ENCODE data around the gene WDR89.

The WDR89 gene

GRCh38 chr14:63670692-63671091, 29.0 kb upstream of the WDR89 start:
- Histone ChIP-seq H4K8ac (ENCODE audit: low read depth, low read length) (no peak overlapping the region), H3K4me3 (ENCODE audit: low read depth, low read length) (no peak overlapping the region), H3K4me1 (ENCODE audit: control insufficient read depth in 1 of 2, insufficient read depth in 2 of 2, low read length in 2 of 2) (peaks cover 4 to 5% of the 10 kb centered on the region in 2 experiments), H3K27me3 (ENCODE audit: insufficient read depth, low read length) (no peaks in the 10 kb centered on the region), H3K14ac (ENCODE audit: low read length) (no peak overlapping the region), H2BK12ac (ENCODE audit: low read length) (no peak overlapping the region), H2BK120ac (ENCODE audit: insufficient read depth, low read length, poor library complexity) (no peak overlapping the region), H3K4ac (ENCODE audit: low read depth, low read length) (no peak overlapping the region), H2AK5ac (ENCODE audit: low read length) (no peak overlapping the region), H3K18ac (ENCODE audit: low read length) (no peak overlapping the region), H3K79me1 (ENCODE audit: low read length) (peaks cover 2% of the 10 kb centered on the region), H3K23ac (ENCODE audit: low read length) (no peak overlapping the region), H2AFZ (ENCODE audit: insufficient read depth, low read length, poor library complexity) (no peak overlapping the region), H3K4me2 (ENCODE audit: low read length) (no peak overlapping the region), H3K36me3 (ENCODE audit: control insufficient read depth in 1 of 2, insufficient read depth in 2 of 2, low read length in 2 of 2) (no peaks in the 10 kb centered on the region), H4K12ac (ENCODE audit: low read depth, low read length) (no peak overlapping the region), H3K79me2 (ENCODE audit: control insufficient read depth, insufficient read depth, low read length, poor library complexity) (no peaks in the 10 kb centered on the region), H4K91ac (ENCODE audit: low read depth, low read length) (no peak overlapping the region), H3K9ac (ENCODE audit: low read length) (no peak overlapping the region), H2BK5ac (ENCODE audit: low read depth, low read length, poor library complexity) (no peak overlapping the region), H3K27ac (ENCODE audit: low read depth, low read length) (no peak overlapping the region), H3K9me3 (ENCODE audit: insufficient read depth, low read depth, low read length) (no peaks in the 10 kb centered on the region)
- no peak for DNase-seq

- no peak overlapping the region for H3K23ac ChIP-seq (ENCODE audit: low read length)
- no peak overlapping the region for H4K12ac ChIP-seq (ENCODE audit: low read depth, low read length)
- H2BK120ac ChIP-seq (ENCODE audit: insufficient read depth, low read length, poor library complexity) = no peak overlapping the region
- no CpG with 5 or more reads among the region's 1 CpG for WGBS (ENCODE audit: extremely low coverage, insufficient coverage, insufficient read length)
- H3K27me3 ChIP-seq (ENCODE audit: insufficient read depth, low read length) = no peaks in the 10 kb centered on the region
- no peaks in the 10 kb centered on the region for H3K79me1 ChIP-seq (ENCODE audit: low read length)
- DNase-seq = peak; percentile 53 to 93
- H3K9me3 ChIP-seq (ENCODE audit: insufficient read depth, low read depth, low read length) = peaks cover 11% of the 10 kb centered on the region
- no peak overlapping the region for H2BK12ac ChIP-seq (ENCODE audit: low read length)
- H3K4me3 ChIP-seq (ENCODE audit: low read depth, low read length) = no peak overlapping the region
- no peaks in the 10 kb centered on the region for H3K79me2 ChIP-seq (ENCODE audit: control insufficient read depth, insufficient read depth, low read length, poor library complexity)
- H2AFZ ChIP-seq (ENCODE audit: insufficient read depth, low read length, poor library complexity) = no peak overlapping the region
- H3K4ac ChIP-seq (ENCODE audit: low read depth, low read length) = no peak overlapping the region
- H4K91ac ChIP-seq (ENCODE audit: low read depth, low read length) = no peak overlapping the region
- peaks cover 4% of the 10 kb centered on the region in 2 experiments for H3K36me3 ChIP-seq (ENCODE audit: control insufficient read depth in 1 of 2, insufficient read depth in 2 of 2, low read length in 2 of 2)
- no peak overlapping the region for H4K8ac ChIP-seq (ENCODE audit: low read depth, low read length)
- H3K4me2 ChIP-seq (ENCODE audit: low read length) = no peak overlapping the region
- H3K4me1 ChIP-seq (ENCODE audit: control insufficient read depth in 1 of 2, insufficient read depth in 2 of 2, low read length in 2 of 2) = peaks cover 0 to 4% of the 10 kb centered on the region in 2 experiments
- H2AK5ac ChIP-seq (ENCODE audit: low read length) = no peak overlapping the region
- H3K18ac ChIP-seq (ENCODE audit: low read length) = no peak overlapping the region
- H2BK5ac ChIP-seq (ENCODE audit: low read depth, low read length, poor library complexity) = no peak overlapping the region
- H3K27ac ChIP-seq (ENCODE audit: low read depth, low read length) = no peak overlapping the region
- H3K14ac ChIP-seq (ENCODE audit: low read length) = no peak overlapping the region
- no peak overlapping the region for H3K9ac ChIP-seq (ENCODE audit: low read length)
Observed at GRCh38 chr14:63666335-63666734, 24.7 kb upstream of the WDR89 start.

GRCh38 chr14:63663428-63664341, 22.0 kb upstream of the WDR89 start:
- Histone ChIP-seq H3K27ac (ENCODE audit: low read depth, low read length) (no peak overlapping the region), H2AK5ac (ENCODE audit: low read length) (no peak overlapping the region), H3K18ac (ENCODE audit: low read length) (no peak overlapping the region), H3K4me1 (ENCODE audit: control insufficient read depth in 1 of 2, insufficient read depth in 2 of 2, low read length in 2 of 2) (peaks cover 0 to 4% of the 10 kb centered on the region in 2 experiments), H3K14ac (ENCODE audit: low read length) (no peak overlapping the region), H3K4me2 (ENCODE audit: low read length) (no peak overlapping the region), H2BK5ac (ENCODE audit: low read depth, low read length, poor library complexity) (no peak overlapping the region), H3K36me3 (ENCODE audit: control insufficient read depth in 1 of 2, insufficient read depth in 2 of 2, low read length in 2 of 2) (peaks cover 4% of the 10 kb centered on the region in 2 experiments), H3K4me3 (ENCODE audit: low read depth, low read length) (no peak overlapping the region), H2BK12ac (ENCODE audit: low read length) (no peak overlapping the region), H3K79me2 (ENCODE audit: control insufficient read depth, insufficient read depth, low read length, poor library complexity) (no peaks in the 10 kb centered on the region), H4K8ac (ENCODE audit: low read depth, low read length) (no peak overlapping the region), H3K9ac (ENCODE audit: low read length) (no peak overlapping the region), H2BK120ac (ENCODE audit: insufficient read depth, low read length, poor library complexity) (no peak overlapping the region), H3K79me1 (ENCODE audit: low read length) (no peaks in the 10 kb centered on the region), H4K91ac (ENCODE audit: low read depth, low read length) (no peak overlapping the region), H3K27me3 (ENCODE audit: insufficient read depth, low read length) (no peaks in the 10 kb centered on the region), H3K9me3 (ENCODE audit: insufficient read depth, low read depth, low read length) (peaks cover 11% of the 10 kb centered on the region), H3K4ac (ENCODE audit: low read depth, low read length) (no peak overlapping the region), H3K23ac (ENCODE audit: low read length) (no peak overlapping the region), H4K12ac (ENCODE audit: low read depth, low read length) (no peak overlapping the region), H2AFZ (ENCODE audit: insufficient read depth, low read length, poor library complexity) (no peak overlapping the region)
- no CpG with 5 or more reads among the region's 12 CpGs for WGBS (ENCODE audit: extremely low coverage, insufficient coverage, insufficient read length)
- DNase-seq = peak; percentile 82

GRCh38 chr14:63662776-63663175, 21.1 kb upstream of the WDR89 start:
- Histone ChIP-seq H4K91ac (ENCODE audit: low read depth, low read length) (peak overlapping the region; percentile 0), H3K27ac (ENCODE audit: low read depth, low read length) (no peak overlapping the region), H3K18ac (ENCODE audit: low read length) (no peak overlapping the region), H2BK5ac (ENCODE audit: low read depth, low read length, poor library complexity) (no peak overlapping the region), H2BK120ac (ENCODE audit: insufficient read depth, low read length, poor library complexity) (no peak overlapping the region), H4K12ac (ENCODE audit: low read depth, low read length) (no peak overlapping the region), H3K27me3 (ENCODE audit: insufficient read depth, low read length) (no peaks in the 10 kb centered on the region), H3K36me3 (ENCODE audit: control insufficient read depth in 1 of 2, insufficient read depth in 2 of 2, low read length in 2 of 2) (peaks cover 4% of the 10 kb centered on the region in 2 experiments), H3K14ac (ENCODE audit: low read length) (no peak overlapping the region), H3K9ac (ENCODE audit: low read length) (no peak overlapping the region), H4K8ac (ENCODE audit: low read depth, low read length) (no peak overlapping the region), H3K79me1 (ENCODE audit: low read length) (no peaks in the 10 kb centered on the region), H3K4ac (ENCODE audit: low read depth, low read length) (no peak overlapping the region), H3K79me2 (ENCODE audit: control insufficient read depth, insufficient read depth, low read length, poor library complexity) (no peaks in the 10 kb centered on the region), H3K4me2 (ENCODE audit: low read length) (no peak overlapping the region), H3K9me3 (ENCODE audit: insufficient read depth, low read depth, low read length) (peaks cover 11% of the 10 kb centered on the region), H2BK12ac (ENCODE audit: low read length) (no peak overlapping the region), H3K4me3 (ENCODE audit: low read depth, low read length) (no peak overlapping the region), H2AK5ac (ENCODE audit: low read length) (peak overlapping the region; percentile 28), H3K23ac (ENCODE audit: low read length) (no peak overlapping the region), H3K4me1 (ENCODE audit: control insufficient read depth in 1 of 2, insufficient read depth in 2 of 2, low read length in 2 of 2) (peaks cover 0 to 4% of the 10 kb centered on the region in 2 experiments), H2AFZ (ENCODE audit: insufficient read depth, low read length, poor library complexity) (no peak overlapping the region)
- no peak for DNase-seq
- WGBS (ENCODE audit: extremely low coverage, insufficient coverage, insufficient read length) = no CpG with 5 or more reads among the region's 8 CpGs

Data from trophoblast cell (in vitro differentiated cells and primary cell).